HCT116 (cell line): Measurements from ENCODE around the gene SBF2.

Experiments used
- CEBPB ChIP-seq: IDR thresholded peaks from 2 replicates; pipeline ENCODE4 v1.6.1; 2012; ENCODE audit warnings: low read depth
- CTCF ChIP-seq, 3 experiments: fragments of 200-600 bp in 1 of 3; sonication (generic) in 1 of 3; IDR thresholded peaks in 2 of 3; conservative IDR thresholded peaks in 1 of 3; 2 replicates each; pipeline ENCODE4 v1.5.1; 2012 to 2017; ENCODE audit warnings: low read depth in 2 of 3, low read length in 2 of 3, antibody characterized with exemption in 1 of 3, borderline replicate concordance in 1 of 3, control low read depth in 1 of 3, mild to moderate bottlenecking in 1 of 3, mixed read lengths in 1 of 3, mixed run types in 1 of 3, moderate library complexity in 1 of 3; ENCODE audit not compliant: insufficient read depth in 1 of 3
- EZH2 ChIP-seq: fragments of 200-600 bp; sonication (generic); IDR thresholded peaks from 2 replicates; pipeline ENCODE4 v1.6.1; 2017; ENCODE audit warnings: antibody characterized with exemption, mixed run types
- EZH2phosphoT487 ChIP-seq: fragments of 200-600 bp; IDR thresholded peaks from 2 replicates; pipeline ENCODE4 v1.6.1; 2018; ENCODE audit warnings: antibody characterized with exemption, borderline replicate concordance
- JUND ChIP-seq: IDR thresholded peaks from 2 replicates; pipeline ENCODE4 v1.6.1; 2012
- POLR2A ChIP-seq: IDR thresholded peaks from 2 replicates; pipeline ENCODE4 v1.7.0; 2011; ENCODE audit warnings: borderline replicate concordance; ENCODE audit not compliant: insufficient read depth, insufficient read length; ENCODE audit errors: extremely low read depth
- POLR2AphosphoS5 ChIP-seq: IDR thresholded peaks from 2 replicates; pipeline ENCODE4 v1.6.1; 2011; ENCODE audit warnings: mild to moderate bottlenecking, low read depth, low read length, moderate library complexity
- RAD21 ChIP-seq: IDR thresholded peaks from 2 replicates; pipeline ENCODE4 v1.6.1; 2012; ENCODE audit warnings: low read depth, mild to moderate bottlenecking
- SIN3A ChIP-seq: IDR thresholded peaks from 2 replicates; pipeline ENCODE4 v1.6.1; 2012; ENCODE audit warnings: low read depth
- YY1 ChIP-seq: IDR thresholded peaks from 2 replicates; pipeline ENCODE4 v1.6.1; 2011; ENCODE audit warnings: low read length, low read depth, moderate library complexity, mild to moderate bottlenecking; ENCODE audit not compliant: insufficient replicate concordance; ENCODE audit errors: extremely low read depth
- ZFX ChIP-seq: fragments of 450-650 bp; IDR thresholded peaks from 2 replicates; pipeline ENCODE4 v1.6.1; 2017
- TF ChIP-seq, protein P1 (sequence below): IDR thresholded peaks from 2 replicates; pipeline ENCODE4 v1.6.1; 2012

- TF ChIP-seq CTCF (IDR thresholded peaks at IDR 0.05 in 2 of 3, conservative IDR thresholded peaks at IDR 0.05 in 1 of 3; ENCODE audit: borderline replicate concordance in 1 of 3, insufficient read depth in 1 of 3, low read depth in 2 of 3, low read length in 2 of 3) (no peak), JUND (no peak), POLR2A (no peak), EZH2phosphoT487 (no peak), YY1 (no peak), RAD21 (no peak), EZH2 (no peak), ZFX (no peak), CEBPB (no peak), POLR2AphosphoS5 (no peak), SIN3A (no peak)
- TF ChIP-seq, protein P1, sequence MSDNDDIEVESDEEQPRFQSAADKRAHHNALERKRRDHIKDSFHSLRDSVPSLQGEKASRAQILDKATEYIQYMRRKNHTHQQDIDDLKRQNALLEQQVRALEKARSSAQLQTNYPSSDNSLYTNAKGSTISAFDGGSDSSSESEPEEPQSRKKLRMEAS = no peak
Observed at GRCh38 chr11:10087186-10087922, 206.7 kb downstream of the SBF2 start.
